GM20000 (cell line): ENCODE data around the gene CLN5.
A peak's percentile ranks its signal among the peaks of the same experiment; 100 is the strongest.

Experiments
- DNase-seq: peaks from one replicate; pipeline ENCODE4 v3.0.0; 2012; ENCODE audit warnings: low spot score
- CTCF ChIP-seq: IDR thresholded peaks from 2 replicates; pipeline ENCODE4 v1.5.1; 2012; ENCODE audit warnings: mild to moderate bottlenecking, control low read depth; ENCODE audit errors: extremely low read depth, missing control alignments

CLN5 gene

GRCh38 chr13:76976490-76976889 is 15.4 kb upstream of the CLN5 start:
- no peak for DNase-seq
- no peak for TF ChIP-seq CTCF

DNA sequence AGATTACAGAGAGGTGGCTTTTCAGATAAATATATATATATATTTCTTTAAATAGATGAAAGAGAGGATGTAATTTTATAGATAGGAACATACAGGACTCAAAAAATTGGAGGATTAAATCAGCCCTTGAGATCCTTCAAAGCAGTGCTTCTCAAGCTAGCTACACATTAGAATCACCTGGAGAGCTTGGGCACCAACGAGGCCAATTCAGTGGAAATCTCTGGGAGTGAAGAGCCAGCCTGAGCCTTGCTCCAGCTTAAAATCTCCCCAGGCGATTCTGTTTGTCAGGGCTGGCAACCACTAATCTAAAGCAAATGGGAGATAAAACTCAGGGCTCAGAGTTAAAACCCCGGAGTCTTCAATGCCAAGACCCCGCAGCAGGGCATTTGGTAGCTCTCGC is 15.0 kb upstream of the CLN5 start:
- TF ChIP-seq CTCF = no peak
- DNase-seq = no peak

GRCh38 chr13:76980075-76980718 is 11.7 kb upstream of the CLN5 start:
- peak; percentile 91 for DNase-seq
- TF ChIP-seq CTCF = peak; percentile 99

GRCh38 chr13:76982061-76982460 is 9.8 kb upstream of the CLN5 start:
- TF ChIP-seq CTCF = no peak
- DNase-seq = no peak

- no peak for TF ChIP-seq CTCF
- DNase-seq = no peak
Observed at GRCh38 chr13:76983676-76984075, 8.2 kb upstream of the CLN5 start.

- no peak for TF ChIP-seq CTCF
- peak; percentile 80 for DNase-seq
Observed at GRCh38 chr13:76991432-76991795, 467 bp upstream of the CLN5 start.

DNA sequence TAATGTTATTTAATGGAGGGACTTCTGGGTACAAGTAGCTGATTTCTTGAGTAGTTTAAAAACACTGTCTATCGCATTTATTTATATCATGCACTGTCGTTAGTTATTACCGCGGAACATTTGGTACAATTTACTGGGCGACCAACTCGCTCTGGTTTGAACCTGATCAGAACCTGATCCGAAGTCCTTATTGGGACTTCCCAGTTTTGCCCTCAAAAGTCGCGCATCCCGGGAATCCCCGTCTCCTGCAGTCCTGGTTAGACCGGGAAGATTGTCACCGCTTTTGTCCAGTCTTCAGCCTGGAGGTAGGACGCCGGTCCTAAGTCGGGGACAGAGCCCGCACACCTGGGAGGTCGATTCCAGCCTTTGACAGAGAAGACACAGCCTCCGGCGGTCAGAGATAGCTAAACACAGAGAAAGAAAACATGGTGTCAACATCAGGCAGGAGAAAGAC is 694 bp downstream of the CLN5 start:
- no peak for TF ChIP-seq CTCF
- no peak for DNase-seq
